GM19328 (cell line): Measurements from ENCODE around the gene CCDC141.
A peak's percentile ranks its signal among the peaks of the same experiment; 100 is the strongest.
"Not testable (repeated sequence)": the region's sequence is repeated elsewhere in the genome, so short reads cannot be mapped to it uniquely, and the experiment has no call there.

Experiments
- ATAC-seq: cut with Tn5 transposase; IDR thresholded peaks from one replicate; pipeline ENCODE4 v1.9.1; 2021; ENCODE audit warnings: mild to moderate bottlenecking, moderate library complexity; ENCODE audit not compliant: unreplicated experiment

Gene CCDC141

DNA sequence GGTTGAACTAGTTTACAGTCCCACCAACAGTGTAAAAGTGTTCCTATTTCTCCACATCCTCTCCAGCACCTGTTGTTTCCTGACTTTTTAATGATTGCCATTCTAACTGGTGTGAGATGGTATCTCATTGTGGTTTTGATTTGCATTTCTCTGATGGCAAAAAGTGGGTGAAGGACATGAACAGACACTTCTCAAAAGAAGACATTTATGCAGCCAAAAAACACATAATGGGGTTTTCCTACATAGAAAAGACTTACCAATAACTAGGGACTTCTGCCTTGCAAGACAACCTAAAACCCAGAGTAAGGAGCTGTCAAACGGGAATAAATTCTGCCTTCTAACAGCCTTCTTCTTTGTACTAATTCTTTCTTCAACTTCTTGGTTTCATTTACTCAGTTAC is 4.3 kb downstream of the CCDC141 start:
- ATAC-seq: not testable (repeated sequence)

DNA sequence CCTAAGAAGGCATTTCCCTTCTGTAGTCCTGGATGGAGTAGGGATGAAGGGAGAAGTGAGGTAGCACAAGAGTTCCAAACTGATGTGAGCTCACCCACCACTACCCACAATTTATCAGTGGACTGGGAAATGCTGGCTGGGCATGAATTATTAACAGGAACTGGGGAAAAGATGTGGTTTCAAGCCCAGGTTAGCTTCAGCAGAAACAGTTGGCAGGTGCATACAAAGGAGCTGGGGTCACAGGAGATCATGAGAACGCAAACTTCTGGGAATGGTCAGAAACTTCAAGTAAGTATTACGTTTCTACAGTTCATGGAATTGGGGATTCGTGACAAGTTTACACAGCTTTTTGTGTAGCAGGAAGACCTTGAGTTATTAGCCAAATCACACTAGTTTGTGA is 5.4 kb downstream of the CCDC141 start:
- ATAC-seq: no peak

DNA sequence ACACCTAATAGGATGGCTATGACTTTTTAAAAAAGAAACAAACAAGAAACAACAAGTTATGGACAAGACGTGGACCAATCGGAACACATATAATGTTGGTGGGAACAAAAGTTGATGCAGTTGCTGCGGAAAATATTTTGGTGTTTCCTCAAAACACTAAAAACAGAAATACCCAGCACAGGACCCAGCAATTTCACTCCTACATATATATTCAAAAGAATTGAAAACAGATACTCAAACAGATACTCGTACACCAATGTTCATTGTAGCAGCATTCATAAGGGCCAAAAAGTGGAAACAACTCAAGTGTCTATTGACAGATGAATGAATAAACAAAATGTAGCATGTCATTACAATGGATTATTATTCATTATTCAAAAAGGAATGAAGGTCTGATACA is 12.1 kb downstream of the CCDC141 start:
- ATAC-seq: no peak

DNA sequence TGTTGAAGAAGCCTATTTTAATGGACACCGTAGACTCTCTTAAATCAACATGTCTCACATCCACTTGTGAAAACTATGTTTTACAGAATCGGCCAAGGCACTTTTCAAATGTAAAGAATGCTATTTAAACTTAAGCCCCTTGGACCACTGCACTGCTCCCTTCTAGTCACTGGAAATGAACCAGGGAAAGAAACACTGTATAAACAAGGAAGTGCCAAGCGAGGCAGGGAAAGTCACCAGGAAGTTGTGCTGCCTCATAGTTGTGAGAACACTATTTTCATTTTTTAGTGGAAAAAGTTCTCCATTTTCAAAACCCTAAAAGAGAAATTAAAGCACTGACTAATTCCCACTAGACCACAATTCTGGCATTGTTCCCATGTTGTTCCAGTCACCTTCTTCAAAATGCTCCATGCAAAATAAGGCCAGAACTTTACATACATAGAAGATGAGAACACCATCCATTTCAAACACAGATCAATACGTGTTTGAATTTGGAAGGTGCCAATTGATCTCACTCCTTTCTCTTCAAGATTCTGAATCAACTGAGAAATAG is 13.5 kb downstream of the CCDC141 start:
- no peak for ATAC-seq

DNA sequence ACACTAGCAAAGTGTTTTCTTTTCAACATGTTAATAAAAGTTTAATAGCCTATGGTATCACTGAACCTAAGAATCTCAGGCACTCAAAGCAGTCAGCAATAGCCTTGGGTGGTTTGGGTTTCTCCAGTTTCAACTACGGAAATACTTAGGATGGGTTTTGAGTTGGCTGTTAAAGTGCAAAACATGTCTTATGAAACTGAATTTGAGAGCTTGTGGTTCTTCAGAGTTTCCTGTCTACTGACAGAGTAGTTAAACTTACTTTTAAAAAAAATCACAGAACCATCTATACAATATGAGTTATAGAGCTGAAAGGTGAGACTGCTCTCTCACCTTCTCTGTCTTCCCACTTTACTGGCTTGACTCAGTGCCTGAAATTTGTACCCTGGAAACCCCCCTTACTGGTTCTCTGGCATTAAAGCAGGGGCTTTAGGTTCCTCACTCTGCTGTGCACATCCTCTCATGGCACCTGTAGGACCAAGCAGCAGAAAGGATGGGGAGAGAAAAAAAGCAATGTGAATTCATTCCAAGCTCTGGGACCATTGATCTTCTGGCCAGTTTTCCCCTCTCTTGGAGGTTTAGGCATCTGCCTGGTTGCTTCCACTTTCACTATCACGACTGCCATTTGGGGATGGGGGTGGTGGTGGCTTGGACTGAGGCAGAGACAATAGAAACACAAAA is 18.1 kb downstream of the CCDC141 start:
- peak; percentile 96 for ATAC-seq

DNA sequence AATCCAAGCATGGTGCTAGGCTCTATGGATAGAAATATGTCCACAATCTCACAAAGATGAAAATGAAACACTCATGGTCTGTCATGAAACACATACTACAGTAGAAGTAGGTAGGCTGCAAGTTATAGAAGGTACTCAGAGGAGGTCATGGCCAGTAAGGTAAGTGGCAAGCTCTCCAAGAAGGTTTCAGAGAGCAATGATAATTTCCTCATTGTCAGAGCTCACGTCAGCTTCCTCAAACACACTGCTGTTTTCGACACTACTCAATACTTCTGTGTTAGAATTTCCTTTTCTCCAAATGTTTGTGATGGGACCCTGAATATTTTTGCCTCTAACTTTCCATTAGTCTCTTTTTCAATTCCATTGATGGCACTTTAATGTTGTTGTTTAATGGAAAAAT is 25.5 kb downstream of the CCDC141 start:
- ATAC-seq: no peak

DNA sequence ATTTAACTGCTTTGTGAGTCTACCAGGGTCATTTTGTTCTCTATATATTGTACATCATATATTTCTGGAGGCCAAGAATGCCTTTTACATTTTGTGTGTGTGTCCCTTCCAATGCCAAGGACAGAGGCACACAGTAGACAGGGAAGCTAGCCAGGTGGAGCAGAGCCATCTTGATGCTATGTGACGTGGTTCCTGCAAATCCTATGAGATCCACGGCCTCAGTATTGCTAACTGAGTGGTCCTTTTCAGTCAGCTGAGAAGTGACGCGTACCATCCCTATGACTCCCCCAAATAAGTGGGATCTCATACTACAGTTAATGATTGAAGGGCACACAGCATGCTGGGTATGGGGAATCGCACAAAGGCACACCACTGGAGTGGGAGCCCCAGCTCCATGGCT is 27.3 kb downstream of the CCDC141 start:
- no peak for ATAC-seq

DNA sequence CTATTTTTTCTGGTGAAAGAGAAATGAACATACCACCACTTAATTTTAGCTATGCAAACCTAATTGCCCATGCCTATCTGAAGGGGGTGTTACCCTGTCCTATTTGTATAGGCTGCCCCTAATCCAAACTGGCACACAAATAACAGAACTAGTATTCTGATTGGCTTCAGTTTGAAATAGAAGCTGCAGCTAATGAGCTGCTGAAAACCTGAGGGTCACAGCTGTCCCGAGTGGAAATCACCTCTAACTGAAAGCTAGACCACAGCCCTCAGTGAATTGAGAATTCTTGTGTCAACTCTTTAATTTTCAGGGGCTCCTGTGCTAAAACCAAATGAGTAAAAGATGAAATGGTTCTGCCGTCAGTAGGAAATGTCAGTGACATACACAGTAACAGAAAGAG is 28.7 kb downstream of the CCDC141 start:
- ATAC-seq: peak; percentile 62

DNA sequence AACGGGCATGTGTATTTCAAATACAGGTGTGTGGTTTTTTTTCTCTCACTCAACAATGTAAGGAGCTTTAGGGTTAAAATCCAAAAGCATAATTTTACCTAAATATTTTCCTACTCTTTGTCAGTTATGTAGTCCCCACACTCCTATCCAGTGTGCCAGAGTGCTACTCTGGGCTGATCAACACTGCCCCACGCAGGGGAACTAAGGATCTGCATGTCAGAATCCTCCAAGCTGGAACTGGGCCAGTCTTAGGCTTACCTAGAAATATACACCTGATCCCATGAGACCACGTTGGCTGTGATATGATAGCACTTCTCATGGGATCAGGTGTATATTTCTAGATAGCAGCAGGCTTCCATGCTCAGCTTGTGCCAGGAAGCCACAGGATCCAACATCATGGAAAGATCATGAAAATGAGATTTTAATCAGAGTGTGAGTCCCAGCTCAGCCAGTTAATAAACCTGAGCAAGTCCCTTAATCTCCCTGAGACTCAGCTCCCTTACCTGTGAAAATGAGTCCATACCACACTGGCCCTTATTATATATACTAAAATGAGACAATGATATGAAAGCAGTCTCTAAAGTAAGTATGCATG is 29.7 kb downstream of the CCDC141 start:
- no peak for ATAC-seq

DNA sequence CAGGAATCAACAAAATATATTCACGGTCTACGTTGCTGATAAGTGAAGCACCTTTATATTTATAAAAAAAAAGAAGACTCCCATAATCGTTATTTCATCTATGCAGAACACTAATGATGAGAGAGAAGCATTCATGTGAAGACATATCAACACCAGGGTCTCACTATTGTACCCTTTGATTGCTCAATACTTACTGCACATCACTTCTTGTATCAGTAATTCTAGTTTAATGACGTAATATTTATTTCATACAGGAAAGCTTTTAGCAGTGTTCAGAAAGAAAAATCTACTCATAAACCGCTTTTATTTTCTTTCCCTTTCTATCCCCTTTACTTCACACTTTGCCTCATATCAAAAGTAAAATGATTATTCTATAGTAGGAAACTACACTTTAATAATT is 30.7 kb downstream of the CCDC141 start:
- ATAC-seq: no peak

DNA sequence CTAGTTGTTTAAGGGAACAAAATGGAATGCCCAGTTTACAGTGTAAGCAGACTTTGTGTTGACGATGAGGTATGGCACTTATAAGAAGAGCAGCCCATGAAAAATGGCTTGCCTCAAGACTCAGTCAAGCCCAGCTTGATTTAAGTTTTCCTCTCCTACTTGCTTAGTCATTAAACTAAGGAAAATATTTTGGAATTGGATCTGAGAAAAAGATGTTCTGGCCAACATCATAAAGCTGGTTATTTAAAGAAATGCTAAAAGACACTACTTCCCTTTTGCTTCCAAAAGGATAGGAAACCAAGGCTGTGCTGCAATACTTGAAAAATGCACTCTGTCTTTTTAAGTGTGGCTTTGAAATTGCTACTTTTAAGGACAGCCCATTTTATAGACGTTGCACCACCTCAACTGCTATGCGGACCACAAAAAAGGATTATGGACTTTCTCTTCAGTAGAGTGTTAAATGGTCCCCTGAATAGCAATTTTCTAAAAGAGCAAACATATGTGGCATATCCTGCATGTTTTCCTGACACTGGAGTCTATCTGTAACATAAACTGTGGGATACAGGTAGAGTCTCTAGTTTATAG is 32.1 kb downstream of the CCDC141 start:
- no peak for ATAC-seq

DNA sequence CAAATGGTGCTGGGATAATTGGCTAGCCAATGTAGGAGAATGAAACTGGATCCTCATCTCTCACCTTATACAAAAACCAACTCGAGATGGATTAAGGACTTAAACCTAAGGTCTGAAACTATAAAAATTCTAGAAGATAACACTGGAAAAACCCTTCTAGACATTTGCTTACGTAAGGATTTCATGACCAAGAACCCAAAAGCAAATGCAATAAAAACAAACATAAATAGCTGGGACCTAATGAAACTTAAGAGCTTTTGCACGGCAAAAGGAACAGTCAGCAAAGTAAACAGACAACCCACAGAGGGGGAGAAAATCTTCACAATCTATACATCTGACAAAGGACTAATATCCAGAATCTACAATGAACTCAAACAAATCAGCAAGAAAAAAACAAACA is 35.7 kb downstream of the CCDC141 start:
- ATAC-seq: not testable (repeated sequence)

DNA sequence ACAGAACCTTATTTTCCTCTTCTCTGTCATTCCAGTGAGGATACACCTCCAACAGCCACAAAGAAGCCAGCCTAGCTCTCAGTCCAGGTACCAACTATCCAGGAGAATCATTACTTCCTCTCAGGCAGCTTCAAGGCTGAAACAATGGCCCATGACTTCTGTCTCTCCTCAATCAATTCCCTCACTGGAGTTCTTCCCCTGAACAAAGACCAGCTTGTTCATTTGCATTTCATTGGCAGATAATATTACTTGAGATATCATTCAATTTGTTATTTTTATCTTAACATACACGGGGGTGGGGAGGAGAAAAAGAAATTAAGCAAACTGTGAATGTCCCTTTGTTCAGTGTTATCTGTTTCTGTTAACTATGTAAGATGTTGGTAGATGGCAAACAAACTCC is 44.0 kb downstream of the CCDC141 start:
- no peak for ATAC-seq

DNA sequence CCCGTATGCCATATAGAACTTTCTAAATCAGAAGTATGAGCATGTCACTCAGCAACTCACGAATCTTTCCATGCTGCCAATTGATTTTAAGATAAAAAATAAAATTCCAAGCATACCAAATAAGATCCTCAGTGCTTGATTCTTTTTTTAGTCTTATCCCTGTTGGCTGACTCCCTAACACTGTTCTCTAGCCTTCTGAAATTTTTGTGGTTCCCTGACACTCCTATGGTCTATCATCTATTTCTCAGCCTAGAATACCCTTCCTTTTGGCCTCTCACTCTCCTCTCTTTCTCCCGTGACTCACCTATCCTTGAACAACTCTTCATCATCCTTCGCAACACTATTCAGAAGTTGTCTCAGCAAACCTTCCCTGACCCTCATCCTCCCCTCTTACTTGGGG is 50.5 kb downstream of the CCDC141 start:
- ATAC-seq: no peak

DNA sequence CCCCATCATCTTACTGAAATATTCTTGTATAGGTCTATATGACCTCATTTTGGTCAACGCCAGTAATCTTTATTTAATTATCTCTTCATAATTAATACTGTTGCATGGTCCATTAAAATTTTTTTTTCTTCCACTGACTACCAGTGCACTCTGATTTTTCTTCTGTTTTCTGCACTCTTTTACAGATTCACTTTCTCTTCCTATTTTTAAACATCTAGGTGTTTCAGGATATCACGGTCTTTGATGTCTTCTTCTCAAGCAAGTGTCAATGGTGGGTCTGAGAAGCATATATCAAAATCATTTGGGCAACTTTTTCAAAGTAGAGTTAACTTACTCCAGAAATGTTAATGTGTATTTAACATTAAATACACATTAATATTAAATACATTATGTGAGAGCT is 51.4 kb downstream of the CCDC141 start:
- ATAC-seq: no peak

DNA sequence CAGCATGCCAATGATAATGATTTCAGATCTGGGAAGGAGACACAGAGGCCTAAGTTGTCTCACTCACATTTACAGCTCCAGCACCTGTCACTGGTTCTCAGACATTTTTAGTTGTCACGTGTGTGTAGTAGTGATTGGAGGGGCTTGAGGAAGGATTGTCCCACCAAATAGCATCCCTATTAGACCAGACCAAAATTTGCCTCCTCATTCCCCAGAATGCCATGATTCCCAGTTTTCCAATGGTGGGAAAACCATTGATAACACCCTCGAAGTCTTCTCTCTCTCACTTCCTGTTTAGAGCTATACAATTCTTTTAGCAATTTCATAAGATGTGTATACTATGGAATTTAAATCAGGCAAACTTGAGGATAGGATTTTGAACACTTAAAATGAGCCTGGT is 52.5 kb downstream of the CCDC141 start:
- no peak for ATAC-seq

DNA sequence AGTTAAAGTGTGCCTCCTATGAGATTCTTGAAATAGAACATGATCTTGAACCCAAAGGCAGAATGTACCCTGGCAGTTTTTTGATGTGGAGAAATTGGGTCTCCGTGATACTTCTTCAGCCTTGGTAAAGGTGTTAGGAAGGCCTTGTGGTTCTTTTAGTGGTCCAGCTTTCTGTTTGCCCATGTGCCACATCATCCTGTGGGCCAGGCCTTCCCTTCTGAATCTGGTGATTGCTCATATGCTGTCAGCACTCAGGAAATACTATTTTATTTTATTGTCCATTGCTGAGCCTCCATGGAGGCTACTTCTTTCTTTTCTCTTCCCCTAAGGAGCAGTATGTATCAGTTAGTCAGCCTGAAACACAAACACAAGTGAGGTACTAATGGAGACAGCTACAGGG is 52.9 kb downstream of the CCDC141 start:
- ATAC-seq: no peak

DNA sequence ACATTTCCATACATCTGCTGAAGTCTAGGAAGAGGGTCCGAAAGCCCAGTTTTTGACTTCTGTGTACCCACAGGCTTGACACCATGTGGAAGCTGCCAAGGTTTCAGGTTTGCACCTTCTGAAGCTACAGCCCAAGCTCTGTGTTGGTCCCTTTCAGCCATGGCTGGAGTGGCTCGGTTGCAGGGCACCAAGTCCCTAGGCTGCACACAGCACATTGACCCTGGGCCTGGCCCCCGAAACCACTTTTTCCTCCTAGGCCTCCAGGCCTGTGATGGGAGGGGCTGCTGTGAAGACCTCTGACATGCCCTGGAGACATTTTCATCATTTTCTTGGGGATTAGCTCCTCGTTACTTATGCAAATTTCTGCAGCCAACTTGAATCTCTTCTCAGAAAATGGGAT is 55.7 kb downstream of the CCDC141 start:
- ATAC-seq: no peak

DNA sequence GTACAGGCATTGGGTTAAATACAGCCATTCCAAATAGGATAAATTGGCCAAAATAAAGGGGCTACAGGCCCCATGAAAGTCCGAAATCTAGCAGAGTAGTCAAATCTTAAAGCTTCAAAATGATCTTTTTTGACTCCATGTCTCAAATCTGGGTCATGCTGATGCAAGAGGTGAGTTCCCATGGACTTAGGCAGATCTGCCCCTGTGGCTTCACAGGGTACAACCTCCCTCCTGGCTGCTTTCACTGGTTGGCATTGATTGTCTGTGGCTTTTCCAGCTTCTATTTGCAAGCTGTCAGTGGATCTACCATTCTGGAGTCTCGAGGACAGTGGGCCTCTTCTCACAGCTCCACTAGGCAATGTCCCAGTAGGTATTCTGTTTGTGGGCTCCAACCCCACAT is 56.1 kb downstream of the CCDC141 start:
- no peak for ATAC-seq

DNA sequence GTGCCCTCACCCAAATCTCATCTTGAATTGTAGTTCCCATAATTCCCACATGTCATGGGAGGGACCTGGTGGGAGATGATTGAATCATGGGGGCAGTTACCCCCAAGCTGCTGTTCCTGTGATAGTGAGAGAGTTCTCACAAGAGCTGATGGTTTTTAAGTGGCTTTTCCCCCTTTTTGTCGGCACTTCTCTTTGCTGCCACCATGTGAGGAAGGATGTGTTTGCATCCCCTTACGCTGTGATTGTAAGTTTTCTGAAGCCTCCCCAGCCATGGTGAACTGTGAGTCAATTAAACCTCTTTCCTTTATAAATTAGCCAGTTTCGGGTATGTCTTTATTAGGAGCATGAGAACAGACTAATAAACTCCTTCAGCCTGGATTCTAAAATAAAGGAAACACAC is 57.2 kb downstream of the CCDC141 start:
- ATAC-seq: not testable (repeated sequence)

DNA sequence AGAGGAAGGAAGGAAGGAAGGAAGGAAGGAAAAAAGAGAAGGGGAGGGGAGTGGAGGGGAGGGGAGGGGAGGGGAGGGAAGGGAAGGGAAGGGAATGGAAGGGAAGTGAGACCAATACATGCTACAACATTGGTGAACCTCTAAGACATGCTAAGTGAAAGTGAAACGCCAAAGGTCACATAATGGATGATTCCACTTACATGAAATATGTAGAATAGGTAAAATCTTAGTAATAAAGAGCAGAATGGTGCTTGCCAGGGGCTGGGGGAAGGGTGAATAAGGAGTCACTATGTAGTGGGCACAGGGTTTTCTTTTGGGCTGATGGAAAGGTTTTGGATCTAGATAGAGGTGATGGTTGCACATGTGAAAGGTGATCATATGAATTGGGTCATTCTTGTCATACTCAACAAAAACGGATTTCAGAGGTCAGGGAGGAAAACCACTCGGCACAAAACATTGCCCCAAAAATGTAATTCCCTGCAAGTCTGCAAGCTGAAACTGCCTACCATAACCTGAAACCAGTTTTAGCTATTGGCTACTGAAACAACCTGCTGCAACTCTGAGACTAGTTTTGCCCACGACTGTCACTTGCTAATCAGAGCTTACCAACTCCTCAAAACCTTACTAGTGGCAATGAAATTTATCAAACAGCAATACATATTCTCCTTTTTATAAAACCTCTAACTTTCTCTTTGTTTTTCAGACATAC is 59.2 kb downstream of the CCDC141 start:
- no peak for ATAC-seq

DNA sequence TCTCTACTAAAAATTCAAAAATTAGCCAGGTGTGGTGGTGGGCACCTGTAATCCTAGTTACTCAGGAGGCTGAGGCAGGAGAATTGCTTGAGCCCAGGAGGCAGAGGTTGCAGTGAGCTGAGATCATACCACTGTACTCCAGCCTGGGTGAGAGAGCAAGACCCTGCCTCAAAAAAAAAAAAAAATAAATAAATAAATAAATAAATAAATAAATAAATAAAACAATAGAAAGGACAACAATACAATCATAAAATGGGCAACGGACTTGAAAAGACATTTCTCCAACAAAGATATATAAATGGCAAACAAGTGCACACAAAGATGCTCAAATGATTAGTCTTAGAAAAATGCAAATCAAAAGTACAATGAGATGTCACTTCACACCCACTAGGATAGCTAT is 60.5 kb downstream of the CCDC141 start:
- not testable (repeated sequence) for ATAC-seq
